ENCODE results near the gene IL17REL.
"Not testable (repeated sequence)": the region's sequence is repeated elsewhere in the genome, so short reads cannot be mapped to it uniquely, and the experiment has no call there.

Gene IL17REL

DNA sequence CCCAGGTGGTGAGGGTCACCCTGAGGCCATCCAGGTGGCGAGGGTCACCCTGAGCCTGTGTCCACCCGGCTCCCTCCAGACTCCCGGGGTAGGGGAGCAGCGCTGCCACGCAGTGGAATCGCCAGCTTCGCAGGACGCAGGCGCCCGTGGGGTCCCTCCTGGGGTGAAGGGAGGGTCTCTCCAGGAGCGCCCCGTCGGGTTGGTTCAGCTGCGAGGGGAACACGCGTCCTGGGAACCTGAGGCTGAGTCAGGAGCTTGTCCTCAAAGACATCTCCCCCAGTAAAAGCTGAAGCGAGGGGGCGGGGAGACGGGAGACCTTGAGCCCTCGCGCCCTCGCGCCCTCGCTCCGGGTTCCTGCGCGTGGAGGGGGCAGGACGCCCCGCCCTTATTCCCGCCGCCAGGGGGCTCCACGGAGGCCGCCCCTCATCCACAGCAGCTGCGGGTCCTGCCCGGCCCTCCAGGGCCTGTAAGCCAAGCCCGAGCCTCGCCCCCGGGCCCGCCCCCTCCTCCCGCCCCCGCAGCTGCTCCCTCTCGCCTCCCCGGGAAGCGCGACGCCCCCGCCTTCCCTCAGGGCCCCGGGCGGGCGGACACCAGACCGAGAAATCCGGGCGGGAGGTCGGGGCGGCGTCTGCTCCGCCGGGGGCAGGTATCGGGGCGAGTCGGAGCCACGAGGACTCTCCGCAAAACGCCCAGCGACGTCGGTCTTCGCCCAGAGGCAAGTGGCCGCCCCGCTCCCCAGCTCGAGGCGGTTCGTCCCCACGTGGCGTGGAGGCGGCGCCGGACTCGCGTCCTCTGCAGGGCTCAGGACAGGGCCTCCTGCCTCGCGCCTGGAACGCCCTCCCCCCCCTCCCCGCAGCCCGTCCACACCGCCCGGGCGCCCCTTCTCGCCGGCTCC is 29.2 kb downstream of the IL17REL start:
- DNase-seq, result peak; percentile 29

- DNase-seq, result not testable (repeated sequence)
Measured at GRCh38 chr22:49981799-49982198, 30.8 kb downstream of the IL17REL start.

DNA sequence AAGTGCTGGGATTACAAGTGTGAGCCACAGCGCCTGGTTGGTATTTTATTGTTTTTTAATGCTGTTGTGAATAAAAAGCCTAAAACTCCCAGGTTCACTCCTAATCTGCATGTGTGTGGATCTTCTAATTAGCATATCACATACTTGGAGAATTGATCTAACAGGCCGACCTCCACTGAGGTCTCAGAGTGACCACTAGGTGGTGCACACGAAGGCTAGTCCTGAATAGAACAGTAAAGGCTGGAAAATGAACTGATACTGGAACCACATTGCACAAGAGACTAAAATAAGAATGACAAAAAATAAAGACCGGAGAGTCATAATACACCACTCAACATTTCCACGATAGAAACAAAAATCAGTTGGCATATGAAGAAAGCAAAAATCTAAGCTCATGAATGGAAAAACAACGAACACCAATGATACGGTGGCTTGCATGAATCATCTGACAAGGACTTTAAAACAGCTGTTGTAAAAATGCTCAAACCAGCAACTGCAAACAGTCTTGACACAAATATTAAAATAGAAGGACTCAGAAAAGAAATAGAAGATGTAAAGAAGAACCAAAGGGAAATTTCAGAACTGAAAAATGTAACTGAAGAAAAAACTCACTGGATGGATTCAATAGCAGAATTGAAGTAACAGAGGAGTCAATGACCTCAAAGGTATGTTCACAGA is 32.8 kb downstream of the IL17REL start:
- DNase-seq, result peak; percentile 57

- DNase-seq, result no peak
Measured at GRCh38 chr22:49977578-49977977, 35.0 kb downstream of the IL17REL start.

GRCh38 chr22:49976439-49977175 is 36.0 kb downstream of the IL17REL start:
- DNase-seq, result peak; percentile 68

- DNase-seq, result peak; percentile 67
Measured at GRCh38 chr22:49975543-49976389, 36.8 kb downstream of the IL17REL start.

GRCh38 chr22:49973018-49973961 is 39.3 kb downstream of the IL17REL start:
- no peak for DNase-seq

GRCh38 chr22:49972163-49973017 is 40.2 kb downstream of the IL17REL start:
- DNase-seq, result no peak

DNA sequence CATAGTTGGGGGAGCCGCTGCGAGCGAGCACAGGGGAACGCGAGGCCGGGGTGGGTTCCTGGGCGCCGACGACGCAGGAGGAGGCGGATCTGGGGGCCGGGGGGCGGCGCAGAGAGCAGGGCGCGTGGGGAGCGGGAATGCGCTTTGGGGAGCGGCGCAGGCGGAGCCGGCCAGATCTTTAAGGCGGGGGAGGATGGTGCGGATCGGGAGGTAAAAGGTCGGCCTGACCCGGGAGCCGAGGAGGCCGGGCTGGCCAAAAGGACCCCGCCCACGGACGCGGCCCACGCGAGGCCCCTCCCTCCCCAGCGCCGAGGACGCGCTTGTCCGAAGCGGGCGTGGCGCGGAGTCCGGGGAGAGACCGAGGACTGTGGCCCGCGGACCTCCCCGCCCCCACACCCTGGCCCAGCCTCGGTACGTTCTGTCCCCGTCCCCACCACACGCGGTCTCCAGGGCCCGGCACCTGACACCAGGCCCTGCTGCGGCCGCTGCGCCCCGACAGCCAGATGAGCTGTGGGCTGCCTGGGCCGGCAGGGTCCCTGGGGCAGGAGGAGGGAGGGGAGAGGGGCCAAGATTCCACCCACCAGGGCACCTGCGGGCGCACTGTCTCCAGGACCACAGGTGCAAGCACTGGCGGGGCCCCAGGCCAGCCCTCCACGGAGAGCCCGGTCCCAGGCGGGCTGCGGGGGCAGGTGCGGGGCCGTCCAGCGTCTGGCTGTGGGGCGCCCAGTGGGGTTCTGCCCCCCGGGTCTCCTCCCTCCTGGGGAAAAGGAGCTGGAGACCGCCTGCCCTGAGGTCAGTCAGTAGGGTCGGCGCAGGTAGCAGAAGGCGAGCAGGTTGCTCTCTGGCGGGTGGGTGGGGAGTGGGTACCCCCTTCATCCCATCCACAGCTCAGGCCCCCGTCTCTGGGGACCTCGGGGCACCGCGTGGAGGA is 41.1 kb downstream of the IL17REL start:
- peak; percentile 79 for DNase-seq

DNA sequence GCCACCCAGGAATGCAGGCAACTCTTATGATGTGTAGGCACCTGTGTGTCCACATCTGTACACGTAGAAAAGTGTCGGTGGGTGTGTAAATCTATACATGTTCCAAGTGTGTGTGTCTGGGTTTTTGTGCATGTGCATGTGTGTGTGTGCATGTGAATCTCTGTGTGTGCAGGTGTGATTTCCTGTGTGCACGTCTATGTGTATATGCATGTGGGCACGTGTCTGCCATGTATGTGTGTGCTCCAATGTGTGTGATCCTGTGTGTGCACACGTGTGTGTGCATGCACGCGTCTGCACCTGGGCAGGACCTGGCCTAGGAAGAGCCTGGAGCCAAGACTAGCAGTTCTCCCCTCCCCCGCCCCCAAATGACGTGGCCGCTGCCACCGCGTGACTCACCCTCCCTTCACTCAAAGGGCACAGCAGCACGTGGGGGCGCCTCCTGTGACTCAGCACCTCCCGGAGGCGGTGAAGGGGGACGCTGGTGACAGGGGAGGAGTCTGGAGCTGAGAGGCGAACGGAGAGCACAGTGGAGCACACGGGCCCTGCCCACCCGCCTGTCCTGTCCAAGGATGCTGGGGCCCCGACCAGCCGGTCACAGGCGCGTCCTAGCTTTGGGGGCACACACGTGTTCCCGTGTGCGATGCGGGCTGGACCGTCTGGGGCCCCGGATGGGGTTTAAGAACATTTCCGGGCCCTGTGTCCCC is 41.9 kb downstream of the IL17REL start:
- DNase-seq, result peak; percentile 98

- DNase-seq, result peak; percentile 2
Measured at GRCh38 chr22:49969751-49970527, 42.6 kb downstream of the IL17REL start.

GRCh38 chr22:49968831-49969661 is 43.5 kb downstream of the IL17REL start:
- peak; percentile 2 for DNase-seq

DNA sequence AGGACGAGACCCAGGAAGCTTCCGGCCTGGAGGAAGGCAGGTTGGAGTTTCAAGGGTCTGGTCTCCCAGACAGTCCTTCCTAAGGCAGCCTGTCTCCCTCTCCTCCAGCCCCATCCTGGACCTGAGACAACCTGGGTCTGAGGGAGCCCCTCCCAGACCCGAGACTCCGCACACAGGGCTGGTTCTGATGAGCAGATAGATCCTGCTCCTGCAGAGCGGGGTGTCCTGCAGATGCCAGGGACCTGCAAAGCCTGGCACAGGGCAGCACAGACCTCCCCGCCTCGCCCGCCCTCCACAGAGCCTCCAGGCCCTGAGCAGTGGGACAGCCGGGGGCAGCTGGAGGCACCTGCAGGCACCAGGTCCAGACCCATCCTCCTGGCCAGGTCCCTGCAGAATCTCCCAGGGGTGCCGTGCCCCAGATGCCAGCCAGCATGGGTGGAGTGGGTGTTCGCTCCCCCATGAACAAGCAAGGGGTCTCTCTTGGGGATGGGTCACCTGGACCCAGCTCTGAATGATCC is 44.2 kb downstream of the IL17REL start:
- peak; percentile 7 for DNase-seq

- peak; percentile 1 for DNase-seq
Measured at GRCh38 chr22:49967706-49968208, 44.8 kb downstream of the IL17REL start.

DNA sequence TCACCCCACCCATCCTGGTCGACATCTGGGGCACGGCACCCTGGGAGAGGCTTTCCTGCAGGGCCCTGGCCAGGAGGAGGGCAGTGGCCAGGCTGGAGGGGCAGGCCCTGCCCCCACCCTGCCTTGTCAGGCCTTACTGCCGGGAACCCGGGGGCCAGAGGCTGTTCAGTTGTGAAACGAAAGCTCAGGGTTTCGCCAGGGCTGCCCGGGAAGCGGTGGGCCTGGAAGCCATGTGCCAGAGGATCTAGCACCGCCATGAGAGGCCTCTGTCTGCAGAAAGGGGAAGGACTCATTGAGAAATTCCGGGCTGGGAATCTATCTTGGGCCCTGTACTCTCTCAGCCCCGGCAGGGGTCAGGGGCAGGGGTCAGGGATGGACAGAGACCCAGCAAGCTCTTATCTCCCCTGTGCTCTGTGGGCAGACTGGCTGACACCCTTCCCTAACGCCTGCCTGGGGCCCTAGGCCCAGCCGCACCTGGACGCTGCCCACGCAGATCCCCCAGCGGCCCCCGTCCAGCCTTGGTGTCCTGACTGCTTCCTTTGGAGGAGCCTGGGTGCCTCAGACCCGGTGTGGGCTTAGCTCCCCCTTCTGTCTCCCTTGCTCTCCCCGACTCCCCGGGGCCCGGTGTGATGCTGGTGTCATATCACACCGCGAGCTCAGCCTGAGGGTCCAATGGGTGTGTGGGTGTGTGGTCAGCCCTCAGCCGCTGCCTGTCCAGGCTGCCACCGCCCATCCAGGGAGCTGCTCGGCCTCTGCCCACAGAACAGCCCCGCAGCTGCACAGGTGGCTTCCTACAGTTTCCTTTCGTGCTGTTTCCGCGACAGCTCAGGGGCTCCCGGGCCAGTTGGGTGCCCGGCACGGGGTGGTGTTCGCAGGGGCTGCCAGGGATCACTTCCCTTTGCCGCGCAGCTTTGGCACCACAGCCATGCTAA is 45.5 kb downstream of the IL17REL start:
- DNase-seq, result peak; percentile 2

All from activated naive CD4-positive, alpha-beta T cell treated with Interleukin-2 at 50 U/mL for 16 hours (primary cell).